ENCODE results near the gene KRT6A. TPM values are rescaled to one million over a fixed set of nuclear protein-coding genes. Genes with fewer than 3 reads are reported as not detected.

Gene KRT6A
- total and polyA plus RNA-seq, 2 of the 13 experiments (the other 11 are each of a cell fraction or from before 2014, with no cell fraction given): 0.13 TPM; not detected in 1

DNA sequence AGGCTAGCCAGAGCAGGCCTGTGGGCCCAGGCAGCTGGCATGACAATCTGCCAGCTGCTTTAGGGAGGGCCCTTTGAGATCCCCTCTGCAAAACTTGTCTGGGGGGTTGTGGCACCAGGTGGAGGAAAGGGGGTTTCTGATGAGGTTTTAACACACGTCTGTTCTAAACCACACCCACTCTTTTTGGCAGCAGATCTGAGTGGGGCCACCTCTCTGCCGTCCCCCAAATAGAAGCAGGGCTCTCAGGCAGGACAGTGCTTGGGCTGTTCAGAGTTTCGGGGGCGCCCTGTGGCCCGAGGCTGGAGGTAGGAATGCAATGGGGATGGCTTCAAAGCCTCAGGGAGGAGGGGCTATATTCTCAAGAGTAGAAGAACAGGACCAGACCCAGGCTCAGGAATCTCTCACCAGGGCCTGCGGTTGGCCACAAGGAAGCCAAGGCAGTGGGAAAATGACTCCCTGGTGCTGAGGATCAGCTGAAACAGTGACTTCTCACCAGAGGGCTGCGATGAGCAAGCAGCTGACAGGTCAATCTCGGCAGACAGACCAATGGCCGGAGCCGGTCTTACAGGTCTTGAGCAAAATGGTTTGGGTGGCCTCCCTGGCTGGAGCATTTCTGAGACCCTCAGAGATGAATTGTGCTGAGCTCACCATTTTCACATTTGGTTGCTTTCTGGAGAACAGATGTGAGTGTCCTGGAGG, 28.7 kb upstream of the KRT6A start:
- ATAC-seq: no peak
- BruUV-seq (replicated peaks): no TSS peak
- no peaks in the 10 kb centered on the region for H3K4me1 ChIP-seq (ENCODE audit: insufficient read depth, low read length)

DNA sequence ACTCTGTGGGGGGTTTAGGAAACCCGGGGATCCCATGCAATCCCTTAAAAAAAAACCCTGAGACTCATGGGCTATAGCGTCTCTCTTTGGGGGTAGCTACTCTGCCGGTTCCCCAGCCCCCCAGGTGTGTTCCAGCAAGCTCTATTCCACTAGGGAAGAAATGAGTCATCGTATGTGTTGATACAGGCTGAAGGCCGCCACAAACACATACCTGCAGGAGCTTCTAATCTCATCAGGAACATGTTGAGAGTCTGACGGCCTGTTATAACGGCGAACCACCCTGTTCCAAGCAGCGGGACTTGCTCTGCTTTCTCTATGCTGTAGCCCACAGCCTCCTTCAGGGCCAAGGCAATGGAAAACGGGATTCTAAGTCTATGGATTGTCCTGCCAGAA, 28.1 kb upstream of the KRT6A start:
- ATAC-seq: no peak; the same call in 2 of the 3 replicates
- Histone ChIP-seq H3K9ac (ENCODE audit: insufficient read depth, low read depth, low read length) (no peak overlapping the region), H3K4me3 (replicated peaks in 1 of 3; ENCODE audit: insufficient read depth in 1 of 3, low read depth in 2 of 3, low read length in 3 of 3) (no peak overlapping the region), H2AFZ (ENCODE audit: low read length) (no peak overlapping the region), H3K36me3 (replicated peaks in 1 of 2; ENCODE audit: control insufficient read depth in 1 of 2, insufficient read depth in 2 of 2, low read length in 2 of 2) (no peaks in the 10 kb centered on the region), H3K79me2 (ENCODE audit: insufficient read depth, low read length) (no peaks in the 10 kb centered on the region), H3K4me1 (ENCODE audit: insufficient read depth, low read length) (no peaks in the 10 kb centered on the region), H3K4me2 (ENCODE audit: low read depth, low read length) (no peak overlapping the region), H3K9me3 (ENCODE audit: low read length) (no peaks in the 10 kb centered on the region), H4K20me1 (ENCODE audit: insufficient read depth, low read length) (no peaks in the 10 kb centered on the region), H3K27me3 (ENCODE audit: control insufficient read depth in 1 of 2, insufficient read depth in 2 of 2, low read length in 2 of 2) (peaks cover 4 to 8% of the 10 kb centered on the region in 2 experiments; a peak in 3 of 5 replicates), H3K27ac (ENCODE audit: extremely low read length, insufficient read depth, low read length) (no peak overlapping the region)
- POLR2A ChIA-PET: no interaction called here
- in situ Hi-C loops (cut with HindIII; ENCODE audit: extremely low pct_ligation_motif_present, low pct_unique_long_range_greater_than_20kb) (no loop called here), intact Hi-C loops (cut with micrococcal nuclease; ENCODE audit: unreplicated experiment) (no loop called here)
- WGBS (ENCODE audit: low lambda C conversion rate): 24% methylated on average over 4 of the region's 10 CpGs
- no peak for DNase-seq (ENCODE audit: low spot score)
- peak; percentile 50 for TF ChIP-seq FOSL2 (CRISPR knock-in tag; IDR thresholded peaks at IDR 0.05)
- no peak for TF ChIP-seq SRY (CRISPR knock-in tag; IDR thresholded peaks at IDR 0.05)
- no TSS peak for BruUV-seq (replicated peaks)
- CTCF ChIA-PET (ENCODE audit: low intra/inter-chr PET ratio, low total read pairs): no interaction called here
- FAIRE-seq: no peak

More for the DNA sequence above, 28.7 kb upstream of the KRT6A start:
- Histone ChIP-seq H3K9ac (ENCODE audit: insufficient read depth, low read depth, low read length) (no peak overlapping the region), H2AFZ (ENCODE audit: low read length) (no peak overlapping the region), H4K20me1 (ENCODE audit: insufficient read depth, low read length) (no peaks in the 10 kb centered on the region), H3K79me2 (ENCODE audit: insufficient read depth, low read length) (no peaks in the 10 kb centered on the region), H3K9me3 (ENCODE audit: low read length) (no peaks in the 10 kb centered on the region), H3K36me3 (replicated peaks in 1 of 2; ENCODE audit: control insufficient read depth in 1 of 2, insufficient read depth in 2 of 2, low read length in 2 of 2) (no peaks in the 10 kb centered on the region), H3K4me3 (replicated peaks in 1 of 3; ENCODE audit: insufficient read depth in 1 of 3, low read depth in 2 of 3, low read length in 3 of 3) (no peak overlapping the region), H3K27me3 (ENCODE audit: control insufficient read depth in 1 of 2, insufficient read depth in 2 of 2, low read length in 2 of 2) (peaks cover 4 to 8% of the 10 kb centered on the region in 2 experiments; a peak in 3 of 5 replicates), H3K27ac (ENCODE audit: extremely low read length, insufficient read depth, low read length) (no peak overlapping the region), H3K4me2 (ENCODE audit: low read depth, low read length) (no peak overlapping the region)
- CTCF ChIA-PET (ENCODE audit: low intra/inter-chr PET ratio, low total read pairs): no interaction called here
- intact Hi-C loops (cut with micrococcal nuclease; ENCODE audit: unreplicated experiment) (no loop called here), in situ Hi-C loops (cut with HindIII; ENCODE audit: extremely low pct_ligation_motif_present, low pct_unique_long_range_greater_than_20kb) (no loop called here)
- DNase-seq (ENCODE audit: low spot score): no peak
- WGBS (ENCODE audit: low lambda C conversion rate): 35% methylated on average over 6 of the region's 10 CpGs
- POLR2A ChIA-PET: no interaction called here
- peak; percentile 53 for TF ChIP-seq MAFF (IDR thresholded peaks at IDR 0.05; ENCODE audit: low read depth, low read length)
- no peak for TF ChIP-seq POGZ (CRISPR knock-in tag; IDR thresholded peaks at IDR 0.05)
- peak; percentile 66 to 83; a peak in 3 of 4 replicates for TF ChIP-seq MAFK (conservative IDR thresholded peaks at IDR 0.05 in 1 of 2, IDR thresholded peaks at IDR 0.05 in 1 of 2; ENCODE audit: low read length in 2 of 2)
- FAIRE-seq: no peak
